H9 (cell line): Measurements from ENCODE around the gene SIX5. TPM values are rescaled to one million over a fixed set of nuclear protein-coding genes. Genes with fewer than 3 reads are reported as not detected.
A peak's percentile ranks its signal among the peaks of the same experiment; 100 is the strongest.
"Not testable (repeated sequence)": the region's sequence is repeated elsewhere in the genome, so short reads cannot be mapped to it uniquely, and the experiment has no call there.

Source experiments
- DNase-seq: peaks from one replicate; pipeline ENCODE4 v3.0.0-alpha.2; 2017
- H2AFZ ChIP-seq: one replicate; pipeline ENCODE4 v1.6.1; 2013; ENCODE audit warnings: mild to moderate bottlenecking, low read length, control low read depth, moderate library complexity
- H2AK5ac ChIP-seq: 2 replicates; pipeline ENCODE4 v1.6.1; 2013; ENCODE audit warnings: low read length, control low read depth, mixed read lengths; ENCODE audit not compliant: insufficient read length
- H2BK120ac ChIP-seq: one replicate; pipeline ENCODE4 v1.6.1; 2013; ENCODE audit warnings: low read depth, mild to moderate bottlenecking, low read length, control low read depth, inconsistent platforms; ENCODE audit not compliant: poor library complexity, severe bottlenecking
- H2BK12ac ChIP-seq: 2 replicates; pipeline ENCODE4 v1.6.1; 2013; ENCODE audit warnings: low read length, control low read depth, mixed read lengths, low read depth; ENCODE audit not compliant: insufficient read length
- H2BK15ac ChIP-seq: 2 replicates; pipeline ENCODE4 v1.6.1; 2013; ENCODE audit warnings: low read depth, low read length, control low read depth
- H2BK20ac ChIP-seq: one replicate; pipeline ENCODE4 v1.6.1; 2013; ENCODE audit warnings: low read depth, mild to moderate bottlenecking, low read length, control low read depth, inconsistent platforms; ENCODE audit not compliant: poor library complexity, severe bottlenecking
- H2BK5ac ChIP-seq: 2 replicates; pipeline ENCODE4 v1.6.1; 2013; ENCODE audit warnings: low read length, control low read depth, mixed read lengths; ENCODE audit not compliant: insufficient read length
- H3K14ac ChIP-seq: 2 replicates; pipeline ENCODE4 v1.6.1; 2013; ENCODE audit warnings: low read length, control low read depth; ENCODE audit not compliant: insufficient read depth
- H3K18ac ChIP-seq: 2 replicates; pipeline ENCODE4 v1.6.1; 2013; ENCODE audit warnings: low read depth, mild to moderate bottlenecking, mixed read lengths, low read length, control low read depth; ENCODE audit not compliant: insufficient read length
- H3K23ac ChIP-seq: 2 replicates; pipeline ENCODE4 v1.6.1; 2013; ENCODE audit warnings: low read length, control low read depth, mixed read lengths, low read depth; ENCODE audit not compliant: insufficient read length
- H3K23me2 ChIP-seq: 2 replicates; pipeline ENCODE4 v1.6.1; 2013; ENCODE audit warnings: low read depth, mild to moderate bottlenecking, mixed read lengths, low read length, control low read depth; ENCODE audit not compliant: insufficient read length, poor library complexity, severe bottlenecking
- H3K27ac ChIP-seq: 2 replicates; pipeline ENCODE4 v1.5.1; 2013; ENCODE audit warnings: low read length, control low read depth, mixed read lengths, low read depth; ENCODE audit not compliant: insufficient read length
- H3K27me3 ChIP-seq: 2 replicates; pipeline ENCODE4 v1.6.1; 2013; ENCODE audit warnings: low read length, control low read depth, inconsistent platforms; ENCODE audit not compliant: insufficient read depth
- H3K4ac ChIP-seq: 2 replicates; pipeline ENCODE4 v1.6.1; 2013; ENCODE audit warnings: low read depth, mild to moderate bottlenecking, control low read depth, inconsistent platforms, low read length, moderate library complexity
- H3K4me1 ChIP-seq: 2 replicates; pipeline ENCODE4 v1.6.1; 2013; ENCODE audit warnings: low read length, control low read depth, inconsistent platforms; ENCODE audit not compliant: insufficient read depth
- H3K4me2 ChIP-seq: 2 replicates; pipeline ENCODE4 v1.6.1; 2013; ENCODE audit warnings: low read length, control low read depth, mixed read lengths; ENCODE audit not compliant: insufficient read length, insufficient read depth
- H3K56ac ChIP-seq: 2 replicates; pipeline ENCODE4 v1.6.1; 2013; ENCODE audit warnings: low read depth, mild to moderate bottlenecking, mixed read lengths, low read length, control low read depth; ENCODE audit not compliant: insufficient read length
- H3K79me1 ChIP-seq: 2 replicates; pipeline ENCODE4 v1.6.1; 2013; ENCODE audit warnings: low read depth, mild to moderate bottlenecking, moderate library complexity, low read length, control low read depth, inconsistent platforms; ENCODE audit not compliant: insufficient read depth, poor library complexity, severe bottlenecking
- H3K79me2 ChIP-seq: 2 replicates; pipeline ENCODE4 v1.6.1; 2013; ENCODE audit warnings: low read length, control low read depth, inconsistent platforms; ENCODE audit not compliant: insufficient read depth
- H3K9ac ChIP-seq: 2 replicates; pipeline ENCODE4 v1.6.1; 2013; ENCODE audit warnings: low read length, control low read depth, mixed read lengths; ENCODE audit not compliant: insufficient read length; ENCODE audit errors: extremely low read depth
- H3K9me3 ChIP-seq: one replicate; pipeline ENCODE4 v1.6.1; 2013; ENCODE audit warnings: low read depth, low read length, inconsistent platforms; ENCODE audit not compliant: control insufficient read depth
- H3T11ph ChIP-seq: one replicate; pipeline ENCODE4 v1.6.1; 2013; ENCODE audit warnings: mild to moderate bottlenecking, low read length, control low read depth, inconsistent platforms
- H4K20me1 ChIP-seq: one replicate; pipeline ENCODE4 v1.6.1; 2013; ENCODE audit not compliant: control insufficient read depth, insufficient read length, insufficient read depth
- H4K5ac ChIP-seq: 2 replicates; pipeline ENCODE4 v1.6.1; 2013; ENCODE audit warnings: low read depth, mild to moderate bottlenecking, mixed read lengths, low read length, control low read depth; ENCODE audit not compliant: insufficient read length
- H4K8ac ChIP-seq: replicated peaks from 2 replicates; pipeline ENCODE4 v1.6.1; 2013; ENCODE audit warnings: low read length, control low read depth, mixed read lengths, low read depth; ENCODE audit not compliant: insufficient read length
- H4K91ac ChIP-seq: 2 replicates; pipeline ENCODE4 v1.6.1; 2013; ENCODE audit warnings: low read depth, mild to moderate bottlenecking, moderate library complexity, mixed read lengths, low read length, control low read depth; ENCODE audit not compliant: insufficient read length
- H3K27ac Mint-ChIP-seq, 3 experiments: 2 replicates in 2 of 3; 3 replicates in 1 of 3; pipeline ENCODE4 v1.8.0; 2020 to 2021; ENCODE audit warnings: mixed read lengths in 3 of 3, mild to moderate bottlenecking in 1 of 3, moderate library complexity in 1 of 3
- H3K27me3 Mint-ChIP-seq: 2 replicates; pipeline ENCODE4 v1.8.0; 2021; ENCODE audit warnings: low read depth, mild to moderate bottlenecking, moderate library complexity, mixed read lengths
- H3K36me3 Mint-ChIP-seq, 3 experiments: 2 replicates in 2 of 3; 3 replicates in 1 of 3; pipeline ENCODE4 v1.8.0; 2020 to 2021; ENCODE audit warnings: low read depth in 3 of 3, mixed read lengths in 3 of 3; ENCODE audit not compliant: insufficient read depth in 1 of 3
- H3K4me1 Mint-ChIP-seq, 2 experiments: 2 replicates each; pipeline ENCODE4 v1.8.0; 2020; ENCODE audit warnings: mixed read lengths in 2 of 2
- H3K4me3 Mint-ChIP-seq, 2 experiments: 2 replicates in 1 of 2; 3 replicates in 1 of 2; pipeline ENCODE4 v1.8.0; 2020 to 2021; ENCODE audit warnings: mild to moderate bottlenecking in 2 of 2, mixed read lengths in 2 of 2, moderate library complexity in 1 of 2
- H3K9me3 Mint-ChIP-seq, 2 experiments: 2 replicates in 1 of 2; 3 replicates in 1 of 2; pipeline ENCODE4 v1.8.0; 2020; ENCODE audit warnings: mild to moderate bottlenecking in 2 of 2, mixed read lengths in 2 of 2, moderate library complexity in 1 of 2
- WGBS: extraction: QIAGEN DNeasy Blood & Tissue Kit; methylation state at CpG from one replicate; pipeline ENCODE4 v1.1.7; 2013; ENCODE audit warnings: missing lambda C conversion rate, low lambda C conversion rate, mixed read lengths; ENCODE audit not compliant: insufficient read length; ENCODE audit errors: extremely low coverage; 5-methylcytosine and 5-hydroxymethylcytosine counted together
- total RNA-seq: library from RNA; stranded (reverse); gene quantifications from 2 replicates; pipeline ENCODE4 v1.2.1, GENCODE V29; 2021

SIX5 gene
- total RNA-seq, 1 experiment from 2014 or later, result 41.7 TPM

GRCh38 chr19:45720065-45720464, 49.0 kb downstream of the SIX5 start:
- WGBS, result no CpG with 5 or more reads among the region's 11 CpGs

More at GRCh38 chr19:45720065-45720464, 49.0 kb downstream of the SIX5 start:
- DNase-seq, H3K4ac ChIP-seq, H4K91ac ChIP-seq, H2BK15ac ChIP-seq, H3K9ac ChIP-seq, H3K56ac ChIP-seq, H3K18ac ChIP-seq, H3K23ac ChIP-seq, H4K5ac ChIP-seq, H2AFZ ChIP-seq, H2AK5ac ChIP-seq, H3K27ac ChIP-seq, H3K4me1 ChIP-seq, H3K27me3 Mint-ChIP-seq, H3K79me2 ChIP-seq, H4K20me1 ChIP-seq, H2BK5ac ChIP-seq, H2BK20ac ChIP-seq, H4K8ac ChIP-seq, H3K4me3 Mint-ChIP-seq, H3T11ph ChIP-seq, H3K27me3 ChIP-seq, H2BK120ac ChIP-seq, H3K4me2 ChIP-seq, H3K9me3 Mint-ChIP-seq, H3K14ac ChIP-seq, H3K9me3 ChIP-seq, H2BK12ac ChIP-seq: not testable (repeated sequence)
- H3K27ac Mint-ChIP-seq, result peak overlapping the region in 1 of 3 experiments; percentile 80; a peak in 1 of 7 replicates
- Histone ChIP-seq H3K79me1 (peaks cover 10% of the 10 kb centered on the region), H3K23me2 (peaks cover 14% of the 10 kb centered on the region)
- H3K36me3 Mint-ChIP-seq, result peaks cover 21 to 42% (median 37%) of the 10 kb centered on the region in 3 experiments; a peak in 6 of 7 replicates
- peaks cover 23 to 27% of the 10 kb centered on the region in 2 experiments for H3K4me1 Mint-ChIP-seq
